HepG2 (cell line): ENCODE data around the gene GADD45B. TPM values are rescaled to one million over a fixed set of nuclear protein-coding genes. Genes with fewer than 3 reads are reported as not detected.

Source experiments
- DNMT1 ChIP-seq: sonication (generic); formaldehyde crosslinking; IDR thresholded peaks from 2 replicates; pipeline ENCODE4 v1.5.1; 2020; ENCODE audit warnings: mild to moderate bottlenecking, missing genetic modification reagents
- HOXA5 ChIP-seq: sonication (generic); formaldehyde crosslinking; IDR thresholded peaks from 2 replicates; pipeline ENCODE4 v1.4.0; 2020; ENCODE audit warnings: missing genetic modification reagents
- MEIS1 ChIP-seq: sonication (generic); formaldehyde crosslinking; IDR thresholded peaks from 2 replicates; pipeline ENCODE4 v1.9.0; 2021; ENCODE audit warnings: mild to moderate bottlenecking, missing genetic modification reagents, moderate library complexity, borderline replicate concordance
- MTF2 ChIP-seq: sonication (generic); formaldehyde crosslinking; IDR thresholded peaks from 2 replicates; pipeline ENCODE4 v1.5.0; 2020; ENCODE audit warnings: missing genetic modification reagents, borderline replicate concordance
- PHF21A ChIP-seq: sonication (generic); formaldehyde crosslinking; IDR thresholded peaks from 2 replicates; pipeline ENCODE4 v1.5.0; 2020; ENCODE audit warnings: mild to moderate bottlenecking, missing genetic modification reagents
- RAD21 ChIP-seq: fragments of 450-650 bp; formaldehyde crosslinking; IDR thresholded peaks from 2 replicates; pipeline ENCODE4 v1.5.0; 2020; ENCODE audit warnings: mild to moderate bottlenecking
- SIN3A ChIP-seq: IDR thresholded peaks from 2 replicates; pipeline ENCODE4 v1.6.1; 2011; ENCODE audit warnings: low read depth, mild to moderate bottlenecking, control low read depth, low read length, borderline replicate concordance
- ZBTB7A ChIP-seq: sonication (generic); formaldehyde crosslinking; IDR thresholded peaks from 2 replicates; pipeline ENCODE4 v1.8.0; 2022; ENCODE audit warnings: mild to moderate bottlenecking, missing genetic modification reagents
- ZNF12 ChIP-seq: sonication (generic); formaldehyde crosslinking; IDR thresholded peaks from 2 replicates; pipeline ENCODE4 v1.5.0; 2020; ENCODE audit warnings: missing genetic modification reagents
- ZNF207 ChIP-seq: fragments of 450-650 bp; IDR thresholded peaks from 2 replicates; pipeline ENCODE4 v1.6.1; 2016; ENCODE audit warnings: antibody characterized with exemption, borderline replicate concordance
- ZNF317 ChIP-seq: sonication (generic); formaldehyde crosslinking; IDR thresholded peaks from 2 replicates; pipeline ENCODE4 v1.5.0; 2020; ENCODE audit warnings: mild to moderate bottlenecking, missing genetic modification reagents
- ZNF329 ChIP-seq: sonication (generic); formaldehyde crosslinking; IDR thresholded peaks from 2 replicates; pipeline ENCODE4 v1.9.0; 2021; ENCODE audit warnings: low read depth, mild to moderate bottlenecking, missing genetic modification reagents
- ZNF430 ChIP-seq: sonication (generic); formaldehyde crosslinking; IDR thresholded peaks from 2 replicates; pipeline ENCODE4 v1.9.0; 2021; ENCODE audit warnings: mild to moderate bottlenecking, missing genetic modification reagents
- ZNF713 ChIP-seq: sonication (generic); formaldehyde crosslinking; IDR thresholded peaks from 2 replicates; pipeline ENCODE4 v1.4.0; 2020; ENCODE audit warnings: mild to moderate bottlenecking, missing genetic modification reagents
- ZNF772 ChIP-seq: sonication (generic); formaldehyde crosslinking; IDR thresholded peaks from 2 replicates; pipeline ENCODE4 v1.5.0; 2020; ENCODE audit warnings: mild to moderate bottlenecking, missing genetic modification reagents
- ZNF781 ChIP-seq: sonication (generic); formaldehyde crosslinking; IDR thresholded peaks from 2 replicates; pipeline ENCODE4 v1.5.1; 2020; ENCODE audit warnings: borderline replicate concordance, mild to moderate bottlenecking, missing genetic modification reagents; ENCODE audit errors: not compliant biosample characterization
- polyA plus RNA-seq, 8 experiments: library from polyadenylated mRNA; depleted of rRNA in 3 of 8; stranded (reverse) in 7 of 8; unstranded in 1 of 8; fragments of >200 nt; fragmentation: Illumina TruSeq in 4 of 8; extraction: Trizol in 4 of 8; gene quantifications; 2 replicates each; pipeline versions ENCODE4 v1.2.1 to v1.2.3, GENCODE V29; 2011 to 2016; ENCODE audit warnings: low read depth in 4 of 8, missing spikeins in 1 of 8, mixed read lengths in 1 of 8; ENCODE audit not compliant: insufficient read depth in 1 of 8
- total RNA-seq, 5 experiments: library from RNA; depleted of rRNA; stranded (reverse); fragments of >200 nt; fragmentation: Illumina TruSeq; extraction: Trizol; gene quantifications; 2 replicates each; pipeline ENCODE4 v1.2.3, GENCODE V29; 2016; ENCODE audit warnings: low read depth in 1 of 5
- TF ChIP-seq, protein P1 (sequence below): sonication (generic); formaldehyde crosslinking; conservative IDR thresholded peaks from 2 replicates; pipeline ENCODE4 v1.8.0; 2022; ENCODE audit warnings: mild to moderate bottlenecking, moderate library complexity, missing genetic modification reagents
- TF ChIP-seq, protein P2 (sequence below): sonication (generic); formaldehyde crosslinking; IDR thresholded peaks from 2 replicates; pipeline ENCODE4 v1.4.0; 2020; ENCODE audit warnings: mild to moderate bottlenecking, missing genetic modification reagents
- TF ChIP-seq, protein P3 (sequence below): sonication (generic); formaldehyde crosslinking; IDR thresholded peaks from 2 replicates; pipeline ENCODE4; 2020; ENCODE audit warnings: missing genetic modification reagents, mild to moderate bottlenecking, borderline replicate concordance
- TF ChIP-seq, protein P4 (sequence below): IDR thresholded peaks from 2 replicates; pipeline ENCODE4 v1.6.1; 2012; ENCODE audit warnings: inconsistent platforms
- TF ChIP-seq, protein P5 (sequence below): sonication (generic); formaldehyde crosslinking; IDR thresholded peaks from 2 replicates; pipeline ENCODE4 v1.8.0; 2022; ENCODE audit warnings: mild to moderate bottlenecking, missing genetic modification reagents, moderate library complexity
- TF ChIP-seq, protein P6 (sequence below): sonication (generic); formaldehyde crosslinking; IDR thresholded peaks from 2 replicates; pipeline ENCODE4 v1.4.0; 2020; ENCODE audit warnings: missing genetic modification reagents

The GADD45B gene
- total and polyA plus RNA-seq, 2 of the 13 experiments (the other 11 are each of a cell fraction or from before 2014, with no cell fraction given): 4.6 to 34.1 TPM

DNA sequence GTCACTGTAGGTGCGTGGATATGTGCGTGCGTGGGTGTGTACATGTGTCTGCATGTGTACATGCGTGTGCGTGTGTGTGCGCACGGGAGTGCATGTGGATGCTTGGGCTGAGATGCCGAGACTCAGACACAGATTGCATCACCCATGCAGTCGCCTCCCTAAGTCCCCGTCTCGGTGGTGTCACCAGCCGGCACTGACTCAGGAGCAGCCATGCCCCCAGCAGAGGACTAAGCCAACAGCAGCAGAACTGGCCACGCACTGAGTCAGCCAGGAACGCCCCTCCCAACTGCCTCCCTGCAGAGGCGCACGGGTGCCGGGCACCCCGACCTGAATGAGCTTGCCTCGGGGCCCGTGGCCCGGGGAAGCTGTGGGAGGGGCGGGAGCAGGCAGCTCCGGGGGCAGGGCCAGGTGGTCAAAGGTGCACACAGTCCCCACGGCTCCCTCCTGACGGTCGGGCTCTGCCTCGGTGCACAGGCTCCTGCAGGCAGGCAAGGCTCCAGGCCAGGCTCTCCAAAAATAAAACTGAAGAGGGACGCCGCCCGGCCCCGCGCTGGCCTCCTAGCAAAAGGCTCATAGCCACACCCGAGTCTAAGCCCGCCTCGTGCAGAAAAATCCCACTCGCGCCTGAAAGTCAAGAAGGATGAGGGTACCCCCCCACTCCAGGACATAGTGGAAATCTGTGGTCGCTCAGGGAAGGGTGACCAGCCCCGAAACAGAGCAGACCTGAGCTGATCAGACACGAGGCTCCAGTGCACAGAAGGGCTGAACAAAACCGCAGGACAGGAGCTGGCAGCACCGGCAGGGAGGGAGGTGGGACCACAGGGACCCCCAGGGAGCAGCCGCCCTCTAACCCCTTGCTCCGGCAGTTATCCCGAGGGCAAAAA lies 49.2 kb downstream of the GADD45B start (continued):
- TF ChIP-seq, protein P1, sequence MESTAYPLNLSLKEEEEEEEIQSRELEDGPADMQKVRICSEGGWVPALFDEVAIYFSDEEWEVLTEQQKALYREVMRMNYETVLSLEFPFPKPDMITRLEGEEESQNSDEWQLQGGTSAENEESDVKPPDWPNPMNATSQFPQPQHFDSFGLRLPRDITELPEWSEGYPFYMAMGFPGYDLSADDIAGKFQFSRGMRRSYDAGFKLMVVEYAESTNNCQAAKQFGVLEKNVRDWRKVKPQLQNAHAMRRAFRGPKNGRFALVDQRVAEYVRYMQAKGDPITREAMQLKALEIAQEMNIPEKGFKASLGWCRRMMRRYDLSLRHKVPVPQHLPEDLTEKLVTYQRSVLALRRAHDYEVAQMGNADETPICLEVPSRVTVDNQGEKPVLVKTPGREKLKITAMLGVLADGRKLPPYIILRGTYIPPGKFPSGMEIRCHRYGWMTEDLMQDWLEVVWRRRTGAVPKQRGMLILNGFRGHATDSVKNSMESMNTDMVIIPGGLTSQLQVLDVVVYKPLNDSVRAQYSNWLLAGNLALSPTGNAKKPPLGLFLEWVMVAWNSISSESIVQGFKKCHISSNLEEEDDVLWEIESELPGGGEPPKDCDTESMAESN (CRISPR knock-in tag): no peak
- TF ChIP-seq ZNF12 (peak; percentile 39; the same call in 1 of the 2 replicates), RAD21 (CRISPR knock-in tag) (no peak), PHF21A (CRISPR knock-in tag) (no peak), HOXA5 (CRISPR knock-in tag) (no peak), MTF2 (CRISPR knock-in tag) (no peak), ZNF713 (CRISPR knock-in tag) (no peak), ZNF317 (CRISPR knock-in tag) (0 out of 2 replicates have a peak, but pooled peaks have one; percentile 31), ZNF781 (CRISPR knock-in tag) (no peak), ZNF329 (CRISPR knock-in tag) (no peak), ZNF207 (no peak), ZNF430 (no peak), DNMT1 (CRISPR knock-in tag) (no peak), ZBTB7A (CRISPR knock-in tag) (no peak), ZNF772 (CRISPR knock-in tag) (0 out of 2 replicates have a peak, but pooled peaks have one; percentile 59), MEIS1 (CRISPR knock-in tag) (no peak), SIN3A (no peak)
- TF ChIP-seq, protein P2, sequence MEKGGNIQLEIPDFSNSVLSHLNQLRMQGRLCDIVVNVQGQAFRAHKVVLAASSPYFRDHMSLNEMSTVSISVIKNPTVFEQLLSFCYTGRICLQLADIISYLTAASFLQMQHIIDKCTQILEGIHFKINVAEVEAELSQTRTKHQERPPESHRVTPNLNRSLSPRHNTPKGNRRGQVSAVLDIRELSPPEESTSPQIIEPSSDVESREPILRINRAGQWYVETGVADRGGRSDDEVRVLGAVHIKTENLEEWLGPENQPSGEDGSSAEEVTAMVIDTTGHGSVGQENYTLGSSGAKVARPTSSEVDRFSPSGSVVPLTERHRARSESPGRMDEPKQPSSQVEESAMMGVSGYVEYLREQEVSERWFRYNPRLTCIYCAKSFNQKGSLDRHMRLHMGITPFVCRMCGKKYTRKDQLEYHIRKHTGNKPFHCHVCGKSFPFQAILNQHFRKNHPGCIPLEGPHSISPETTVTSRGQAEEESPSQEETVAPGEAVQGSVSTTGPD: no peak
- TF ChIP-seq, protein P3, sequence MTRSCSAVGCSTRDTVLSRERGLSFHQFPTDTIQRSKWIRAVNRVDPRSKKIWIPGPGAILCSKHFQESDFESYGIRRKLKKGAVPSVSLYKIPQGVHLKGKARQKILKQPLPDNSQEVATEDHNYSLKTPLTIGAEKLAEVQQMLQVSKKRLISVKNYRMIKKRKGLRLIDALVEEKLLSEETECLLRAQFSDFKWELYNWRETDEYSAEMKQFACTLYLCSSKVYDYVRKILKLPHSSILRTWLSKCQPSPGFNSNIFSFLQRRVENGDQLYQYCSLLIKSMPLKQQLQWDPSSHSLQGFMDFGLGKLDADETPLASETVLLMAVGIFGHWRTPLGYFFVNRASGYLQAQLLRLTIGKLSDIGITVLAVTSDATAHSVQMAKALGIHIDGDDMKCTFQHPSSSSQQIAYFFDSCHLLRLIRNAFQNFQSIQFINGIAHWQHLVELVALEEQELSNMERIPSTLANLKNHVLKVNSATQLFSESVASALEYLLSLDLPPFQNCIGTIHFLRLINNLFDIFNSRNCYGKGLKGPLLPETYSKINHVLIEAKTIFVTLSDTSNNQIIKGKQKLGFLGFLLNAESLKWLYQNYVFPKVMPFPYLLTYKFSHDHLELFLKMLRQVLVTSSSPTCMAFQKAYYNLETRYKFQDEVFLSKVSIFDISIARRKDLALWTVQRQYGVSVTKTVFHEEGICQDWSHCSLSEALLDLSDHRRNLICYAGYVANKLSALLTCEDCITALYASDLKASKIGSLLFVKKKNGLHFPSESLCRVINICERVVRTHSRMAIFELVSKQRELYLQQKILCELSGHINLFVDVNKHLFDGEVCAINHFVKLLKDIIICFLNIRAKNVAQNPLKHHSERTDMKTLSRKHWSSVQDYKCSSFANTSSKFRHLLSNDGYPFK (CRISPR knock-in tag): peak; percentile 97
- TF ChIP-seq, protein P4, sequence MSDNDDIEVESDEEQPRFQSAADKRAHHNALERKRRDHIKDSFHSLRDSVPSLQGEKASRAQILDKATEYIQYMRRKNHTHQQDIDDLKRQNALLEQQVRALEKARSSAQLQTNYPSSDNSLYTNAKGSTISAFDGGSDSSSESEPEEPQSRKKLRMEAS: peak; percentile 48; the same call in 1 of the 2 replicates
- TF ChIP-seq, protein P5, sequence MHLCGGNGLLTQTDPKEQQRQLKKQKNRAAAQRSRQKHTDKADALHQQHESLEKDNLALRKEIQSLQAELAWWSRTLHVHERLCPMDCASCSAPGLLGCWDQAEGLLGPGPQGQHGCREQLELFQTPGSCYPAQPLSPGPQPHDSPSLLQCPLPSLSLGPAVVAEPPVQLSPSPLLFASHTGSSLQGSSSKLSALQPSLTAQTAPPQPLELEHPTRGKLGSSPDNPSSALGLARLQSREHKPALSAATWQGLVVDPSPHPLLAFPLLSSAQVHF (CRISPR knock-in tag): no peak
- TF ChIP-seq, protein P6, sequence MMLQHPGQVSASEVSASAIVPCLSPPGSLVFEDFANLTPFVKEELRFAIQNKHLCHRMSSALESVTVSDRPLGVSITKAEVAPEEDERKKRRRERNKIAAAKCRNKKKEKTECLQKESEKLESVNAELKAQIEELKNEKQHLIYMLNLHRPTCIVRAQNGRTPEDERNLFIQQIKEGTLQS: peak; percentile 88
